Activated CD4-positive, alpha-beta T cell treated with anti-CD3 and anti-CD28 coated beads, Interleukin-2, amount 50 U/mL, for 24 hours (primary cell): ENCODE results near the gene RRAS2.
"Not testable (repeated sequence)": the region's sequence is repeated elsewhere in the genome, so short reads cannot be mapped to it uniquely, and the experiment has no call there.

Source experiments
- DNase-seq, 2 donors: peaks; one replicate each; pipeline ENCODE4 v3.0.0-alpha.2; 2020; ENCODE audit warnings: low read depth in 1 of 2, low spot score in 1 of 2

The RRAS2 gene

DNA sequence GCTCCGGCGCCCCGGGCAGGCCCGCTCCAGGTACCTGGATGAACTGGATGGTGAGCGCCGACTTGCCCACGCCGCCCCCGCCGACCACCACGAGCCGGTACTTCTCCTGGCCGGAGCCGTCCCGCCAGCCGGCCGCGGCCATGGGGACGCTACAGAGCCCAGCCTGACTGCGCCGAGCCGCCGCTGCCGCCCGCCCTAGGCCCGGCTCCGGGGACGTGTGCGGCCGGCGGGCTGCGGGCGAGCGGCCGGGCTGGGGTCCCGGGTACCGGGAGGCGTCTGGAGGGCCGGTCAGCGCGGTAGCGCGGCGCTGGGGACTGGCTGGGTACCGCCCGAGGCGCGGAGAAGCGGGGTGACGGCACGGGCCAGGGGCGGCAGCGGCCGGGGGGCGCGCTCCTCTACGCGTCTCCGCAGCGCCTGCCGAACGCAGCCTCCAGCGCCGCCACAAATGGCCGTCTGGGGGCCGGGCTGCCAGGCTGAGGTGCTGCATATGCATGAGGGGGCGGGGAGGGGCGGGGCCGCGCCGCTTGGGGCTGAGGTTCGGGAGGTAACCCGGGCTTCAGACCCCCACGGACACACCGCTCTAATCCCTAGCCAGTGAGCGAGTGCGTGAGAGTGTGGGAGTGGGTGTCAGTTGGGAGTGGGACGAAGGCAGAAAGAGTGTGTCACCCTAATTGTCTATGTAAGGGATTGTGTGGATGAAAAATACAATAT is at the start of gene RRAS2:
RRAS2 (minus strand) TSS at position 455 of the 711 bp plus-strand sequence; CDS start at position 142, 313 bp downstream.
- DNase-seq: peak; percentile 66 to 68

DNA sequence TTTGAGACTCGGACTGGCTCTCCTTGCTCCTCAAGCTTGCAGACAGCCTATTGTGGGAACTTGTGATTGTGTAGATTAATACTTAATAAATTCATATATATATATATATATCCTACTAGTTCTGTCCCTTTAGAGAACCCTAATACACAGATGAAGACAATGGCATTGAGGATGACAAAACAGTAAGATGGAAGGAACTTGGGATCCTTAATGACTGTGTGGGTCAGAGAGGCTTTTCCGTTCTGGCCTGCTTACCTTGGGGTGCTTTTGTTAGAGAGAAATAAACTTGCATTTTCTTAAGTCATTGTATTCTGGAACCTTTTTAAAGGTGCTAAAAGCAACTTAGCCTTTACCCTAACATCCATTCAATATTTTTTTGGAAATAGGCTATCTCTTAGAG is 49.6 kb upstream of the RRAS2 start:
- no peak for DNase-seq

DNA sequence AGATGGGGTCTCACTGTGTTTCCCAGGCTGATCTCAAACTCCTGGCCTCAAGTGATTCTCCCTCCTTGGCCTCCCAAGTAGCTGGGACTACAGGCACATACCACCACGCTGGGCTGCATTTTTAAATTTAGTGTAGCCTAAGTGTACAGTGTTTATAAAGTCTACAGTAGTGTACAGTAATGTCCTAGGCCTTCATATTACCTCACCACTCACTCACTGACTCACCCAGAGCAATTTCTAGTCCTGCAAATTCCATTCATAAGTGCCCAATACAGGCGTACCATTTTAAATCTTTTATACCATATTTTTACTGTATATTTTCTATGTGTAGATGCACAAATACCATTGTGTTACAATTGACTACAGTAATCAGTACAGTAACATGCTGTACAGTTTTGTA is 47.1 kb upstream of the RRAS2 start:
- DNase-seq: not testable (repeated sequence)

DNA sequence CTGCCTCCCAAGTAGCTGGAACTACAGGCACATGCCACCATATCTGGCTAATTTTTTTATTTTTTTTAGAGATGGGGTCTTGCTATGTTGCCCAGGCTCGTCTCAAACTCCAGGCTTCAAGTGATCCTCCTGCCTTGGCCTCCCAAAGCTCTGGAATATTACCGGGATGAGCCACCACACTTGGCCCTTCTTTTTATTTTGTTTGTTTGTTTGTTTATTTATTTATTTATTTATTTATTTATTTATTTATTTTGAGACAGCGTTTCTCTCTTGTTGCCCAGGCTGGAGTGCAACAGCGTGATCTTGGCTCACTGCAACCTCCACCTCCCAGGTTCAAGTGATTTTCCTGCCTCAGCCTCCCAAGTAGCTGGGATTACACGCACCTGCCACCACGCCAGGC is 44.5 kb upstream of the RRAS2 start:
- DNase-seq: not testable (repeated sequence)

DNA sequence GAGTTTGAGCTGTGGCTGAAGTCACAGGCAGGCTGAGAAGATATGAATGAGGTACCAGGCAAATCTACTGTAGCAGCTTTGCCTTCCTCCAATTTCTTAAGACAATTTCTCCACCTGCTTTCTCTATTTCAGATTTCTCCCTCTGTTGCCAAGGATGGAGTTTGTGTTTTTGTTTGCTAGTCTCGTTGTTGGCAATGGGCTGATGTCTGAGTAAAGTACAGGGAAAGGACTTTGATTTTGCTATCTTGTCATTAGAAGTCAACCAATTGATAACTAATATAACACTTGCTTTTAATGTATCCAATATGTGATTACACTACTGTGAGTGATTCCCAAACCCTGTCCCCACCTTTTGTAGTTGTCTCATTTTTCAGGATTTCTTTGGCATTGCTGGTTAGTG is 40.1 kb upstream of the RRAS2 start:
- no peak for DNase-seq

DNA sequence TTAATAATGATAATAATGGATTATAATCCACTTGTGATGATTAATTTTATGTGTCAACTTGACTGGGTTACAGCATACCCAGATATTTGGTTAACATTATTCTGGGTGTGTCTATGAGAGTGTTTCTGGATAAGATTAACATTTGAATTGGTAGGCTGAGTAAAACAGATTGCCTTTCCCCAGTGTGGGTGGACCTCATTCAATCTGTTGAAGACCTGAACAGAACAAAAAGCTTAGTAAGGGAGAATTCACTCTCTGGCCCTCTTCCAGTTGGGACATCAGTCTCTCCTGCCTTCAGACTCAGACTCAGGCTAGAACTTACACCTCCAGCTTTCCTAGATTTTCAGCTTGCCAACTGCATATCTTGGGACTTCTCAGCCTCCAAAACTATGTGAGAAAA is 37.3 kb upstream of the RRAS2 start:
- no peak for DNase-seq

DNA sequence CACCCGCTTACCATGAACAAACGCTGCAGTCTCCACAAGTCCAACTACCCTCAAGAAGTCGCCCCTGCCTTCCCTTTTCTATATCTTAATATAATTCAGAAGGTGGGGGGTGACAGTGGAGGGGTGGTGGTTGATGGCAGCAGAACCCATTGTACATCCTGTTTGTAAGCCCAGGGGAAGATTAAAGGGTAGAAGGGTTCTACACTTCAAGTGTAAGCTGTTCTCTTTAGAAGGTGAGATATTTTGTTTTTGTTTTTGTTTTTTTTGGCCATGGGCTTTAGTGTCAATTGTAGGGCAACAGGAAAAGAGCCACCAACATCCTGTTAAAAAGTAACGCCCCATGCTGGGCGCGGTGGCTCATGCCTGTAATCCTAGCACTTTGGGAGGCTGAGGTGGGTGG is 34.9 kb upstream of the RRAS2 start:
- DNase-seq: no peak

DNA sequence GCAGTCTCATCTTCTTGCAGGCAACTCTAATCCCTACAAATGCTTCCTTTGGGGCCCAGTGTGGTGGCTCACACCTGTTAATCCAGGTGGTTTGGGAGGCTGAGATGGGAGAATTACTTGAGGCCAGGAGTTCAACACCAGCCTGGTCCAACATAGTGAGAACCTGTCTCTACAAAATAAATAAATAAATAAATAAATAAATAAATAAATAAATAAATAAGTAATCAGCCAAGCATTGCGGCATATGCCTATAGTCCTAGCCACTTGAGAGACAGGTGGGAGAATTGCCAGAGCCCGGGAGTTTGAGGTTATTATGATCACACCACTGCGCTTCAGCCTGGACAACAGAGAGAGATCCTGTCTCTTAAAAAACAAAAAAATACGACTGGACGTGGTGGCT is 34.1 kb upstream of the RRAS2 start:
- DNase-seq: no peak

DNA sequence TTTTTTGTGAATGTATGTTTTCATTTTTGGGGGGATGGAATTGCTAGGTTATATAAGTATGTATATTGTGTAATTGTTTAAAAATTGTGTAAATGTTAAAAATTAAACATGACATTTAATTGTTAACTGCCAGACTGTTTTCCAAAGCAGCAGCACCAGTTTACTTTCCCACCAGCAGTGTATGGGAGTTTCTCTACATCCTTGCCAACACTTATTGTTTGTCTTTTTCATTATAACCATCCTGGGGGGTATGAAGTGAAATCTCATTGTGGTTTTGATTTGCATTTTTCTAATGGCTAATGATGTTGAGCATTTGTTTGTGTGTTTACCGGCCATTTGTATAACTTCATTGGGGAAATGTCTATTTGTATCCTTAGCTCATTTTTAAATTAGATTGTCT is 31.7 kb upstream of the RRAS2 start:
- no peak for DNase-seq

DNA sequence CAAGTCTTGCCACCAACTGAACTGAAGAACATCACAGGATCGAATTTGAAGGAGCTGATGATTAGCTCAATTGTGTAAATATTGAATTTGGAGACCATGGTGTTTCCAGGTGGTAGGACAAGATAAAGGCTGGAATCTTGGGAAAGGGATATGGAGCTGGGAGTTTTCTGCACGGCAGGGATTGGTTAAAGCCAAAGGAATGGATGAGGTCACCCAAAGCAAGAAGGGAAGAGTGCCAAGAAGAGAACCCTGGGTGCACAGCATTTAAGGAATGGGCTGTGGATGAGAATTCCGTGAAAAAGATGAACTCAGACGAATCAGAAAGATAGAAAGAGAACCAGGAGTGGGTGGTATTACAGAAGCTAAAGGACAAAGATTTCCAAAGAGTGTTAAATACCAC is 29.4 kb upstream of the RRAS2 start:
- DNase-seq: no peak

DNA sequence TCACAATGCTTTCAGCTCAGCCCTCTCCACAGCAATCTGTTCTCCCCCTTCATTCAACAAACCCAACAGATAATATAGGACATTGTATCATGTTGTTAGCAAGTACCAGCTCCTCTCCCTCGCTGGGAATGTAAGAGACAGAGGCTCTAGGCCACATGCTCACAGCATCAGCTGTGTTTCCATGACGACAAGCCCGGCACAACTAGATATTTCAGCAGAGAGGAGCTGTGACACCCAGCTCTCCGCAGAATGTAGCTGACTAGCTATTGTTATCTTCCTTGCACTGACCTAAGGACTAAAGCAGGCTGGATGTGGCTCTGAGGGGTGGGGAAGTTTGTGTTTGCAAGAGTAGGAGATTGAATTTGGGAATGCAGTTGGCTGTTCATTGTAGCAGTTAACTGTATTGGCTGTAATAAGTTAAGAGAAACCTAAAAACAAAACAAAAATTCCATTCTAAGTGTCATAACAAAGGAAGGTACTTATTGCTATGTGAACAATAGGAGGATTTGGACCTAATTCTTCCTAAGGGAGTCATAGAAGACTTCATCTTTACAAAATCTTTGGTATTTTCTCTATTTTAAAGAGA is 28.0 kb upstream of the RRAS2 start:
- no peak for DNase-seq

DNA sequence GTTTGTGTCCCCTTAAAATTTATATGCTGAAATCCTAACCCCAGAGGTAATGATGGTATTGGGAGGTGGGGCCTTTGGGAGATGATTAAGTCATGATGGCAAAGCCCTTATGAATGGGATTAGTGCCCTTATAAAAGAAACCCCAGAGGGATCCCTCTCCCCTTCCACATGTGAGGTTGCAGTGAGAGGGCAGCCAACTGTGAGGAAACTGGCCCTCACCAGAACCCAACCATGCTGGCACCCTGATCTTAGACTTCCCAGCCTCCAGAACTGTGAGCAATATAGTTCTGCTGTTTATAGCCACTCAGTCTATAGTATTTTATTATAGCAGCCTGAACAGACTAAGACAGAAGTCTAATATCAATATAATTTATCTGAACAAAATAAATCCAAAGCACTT is 27.1 kb upstream of the RRAS2 start:
- DNase-seq: no peak

DNA sequence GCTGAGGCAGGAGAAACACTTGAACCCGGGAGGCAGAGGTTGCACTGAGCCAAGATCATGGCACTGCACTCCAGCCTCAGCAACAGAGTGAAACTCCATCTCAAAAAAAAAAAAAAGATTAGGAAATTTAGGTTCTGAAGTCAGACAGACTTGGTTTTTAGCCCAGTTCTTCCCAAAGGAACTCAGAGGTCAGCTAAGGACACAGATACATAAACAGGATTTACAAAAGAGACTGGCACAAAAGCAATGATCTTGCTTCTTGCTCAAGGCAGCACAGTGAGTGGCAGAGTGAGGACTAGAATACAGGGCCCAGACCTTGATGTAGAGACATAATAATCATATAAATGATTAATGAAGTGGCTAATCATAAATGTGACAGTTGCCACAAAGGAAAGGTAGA is 25.4 kb upstream of the RRAS2 start:
- DNase-seq: no peak

DNA sequence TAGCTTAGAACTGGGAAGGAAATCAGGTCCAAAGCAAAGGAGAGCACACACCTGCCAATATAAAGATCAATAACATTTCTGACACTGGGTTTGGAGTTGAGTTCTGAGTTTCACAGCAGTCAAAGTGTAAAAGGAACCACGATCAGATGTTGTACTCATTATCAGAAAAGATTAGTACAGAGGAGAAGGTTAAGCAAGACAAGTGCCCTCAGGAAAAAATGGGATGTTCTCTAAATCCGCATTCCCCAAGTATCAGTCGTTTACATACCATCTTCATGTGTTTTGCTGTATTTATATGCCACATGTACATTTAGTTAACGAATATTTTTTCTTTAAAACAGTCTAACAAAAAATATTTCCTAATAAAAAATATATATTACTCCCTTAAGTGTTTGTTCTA is 23.0 kb upstream of the RRAS2 start:
- no peak for DNase-seq

DNA sequence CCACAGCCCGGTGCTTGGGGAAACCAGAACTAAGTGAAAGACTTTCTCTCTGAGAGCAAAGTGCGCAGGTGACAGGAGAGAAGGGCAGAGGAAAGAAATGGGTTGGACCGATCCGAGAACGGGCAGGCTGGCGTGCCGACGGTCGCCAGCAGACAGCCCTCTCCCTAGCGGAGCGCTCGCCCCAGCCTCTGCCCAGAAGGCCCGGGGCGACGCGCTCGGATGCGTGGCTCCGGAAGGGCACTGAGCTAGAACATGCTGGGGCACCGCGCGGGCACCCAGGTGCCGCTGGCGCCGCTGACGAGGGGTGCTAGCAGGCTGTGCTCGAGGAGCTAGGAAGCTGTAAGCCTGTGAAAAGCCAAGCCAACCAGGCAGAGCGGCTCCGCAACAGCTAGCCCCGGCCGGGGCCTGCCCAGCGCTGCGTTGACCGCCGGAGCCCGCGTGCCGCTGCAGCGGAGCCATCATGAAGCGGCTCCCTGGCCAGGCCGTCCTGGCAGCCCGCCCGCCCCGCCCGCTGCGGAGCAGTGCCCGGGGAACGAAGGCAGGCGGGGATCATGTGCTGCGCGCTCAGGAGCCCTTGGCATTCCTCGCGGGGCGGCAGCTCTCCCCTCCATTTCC is 22.1 kb upstream of the RRAS2 start:
- DNase-seq: peak in 1 of 2 donors; percentile 18

DNA sequence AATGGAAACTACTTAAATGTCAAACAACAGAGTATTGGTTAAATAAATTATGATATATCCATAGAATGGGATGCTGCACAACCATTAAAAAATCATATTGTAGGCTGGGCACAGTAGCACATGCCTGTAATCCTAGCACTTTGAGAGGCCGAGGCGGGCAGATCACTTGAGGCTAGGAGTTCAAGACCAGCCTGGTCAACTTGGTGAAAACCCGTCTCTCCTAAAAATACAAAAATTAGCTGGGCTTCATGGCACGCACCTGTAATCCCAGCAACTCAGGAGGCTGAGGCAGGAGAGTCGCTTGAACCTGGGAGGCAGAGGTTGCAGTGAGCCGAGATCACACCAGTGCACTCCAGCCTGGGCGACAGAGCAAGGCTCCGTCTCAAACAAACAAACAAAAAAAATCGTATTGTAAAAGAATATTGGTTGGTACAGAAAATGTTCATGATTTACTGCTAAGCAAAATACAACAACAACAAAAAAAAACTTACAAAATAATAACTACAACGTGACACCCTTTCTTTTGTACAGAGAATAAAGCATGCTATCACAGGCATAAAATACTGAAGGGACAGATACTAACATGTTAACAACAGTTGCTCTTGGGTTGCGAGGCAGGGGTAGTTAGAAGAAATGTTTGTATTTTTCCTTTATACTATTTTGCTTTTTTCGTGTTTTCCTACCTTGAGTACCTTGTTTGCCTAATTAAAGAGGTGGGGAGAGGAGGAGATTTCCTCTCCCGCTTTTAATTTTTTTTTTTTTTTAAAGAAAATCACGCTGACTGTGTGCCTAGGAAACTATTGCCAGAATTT is 21.3 kb upstream of the RRAS2 start:
- no peak for DNase-seq

DNA sequence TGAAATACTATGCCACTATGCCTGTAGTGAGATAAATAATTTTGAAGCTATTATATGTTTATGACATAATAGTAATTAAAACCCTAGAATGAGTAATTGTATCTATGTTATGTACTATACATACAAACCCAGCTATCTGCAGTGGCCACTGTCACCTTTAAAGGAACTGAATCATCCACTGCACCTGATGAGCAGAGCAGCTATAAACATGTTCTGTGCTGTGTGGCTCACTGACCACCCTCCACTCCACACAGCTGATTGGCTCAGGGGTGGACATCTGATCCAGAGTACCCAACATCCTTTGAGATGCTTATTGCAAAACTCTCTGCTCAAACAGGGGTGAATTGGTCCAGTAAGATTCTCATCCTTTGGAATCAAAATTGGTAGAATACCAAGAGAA is 19.2 kb upstream of the RRAS2 start:
- DNase-seq: no peak

DNA sequence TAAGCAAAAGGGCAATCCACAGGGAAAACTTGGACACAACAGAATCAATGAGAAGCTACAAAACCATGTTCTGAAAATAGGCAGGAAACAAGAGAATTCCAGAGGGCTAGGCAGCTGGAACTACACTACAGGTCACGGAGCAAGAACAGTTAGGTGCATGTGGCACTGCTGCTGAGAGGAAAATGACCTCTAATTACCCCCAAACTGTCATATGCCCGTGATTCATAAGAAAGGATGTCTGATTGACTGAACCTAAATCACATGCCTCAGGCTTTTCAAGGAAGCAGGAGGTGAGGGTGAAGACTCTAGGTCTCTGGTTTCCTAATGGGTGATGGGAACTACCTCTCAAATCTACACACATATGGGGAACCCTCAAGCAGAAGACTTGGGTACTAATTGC is 17.9 kb upstream of the RRAS2 start:
- no peak for DNase-seq

DNA sequence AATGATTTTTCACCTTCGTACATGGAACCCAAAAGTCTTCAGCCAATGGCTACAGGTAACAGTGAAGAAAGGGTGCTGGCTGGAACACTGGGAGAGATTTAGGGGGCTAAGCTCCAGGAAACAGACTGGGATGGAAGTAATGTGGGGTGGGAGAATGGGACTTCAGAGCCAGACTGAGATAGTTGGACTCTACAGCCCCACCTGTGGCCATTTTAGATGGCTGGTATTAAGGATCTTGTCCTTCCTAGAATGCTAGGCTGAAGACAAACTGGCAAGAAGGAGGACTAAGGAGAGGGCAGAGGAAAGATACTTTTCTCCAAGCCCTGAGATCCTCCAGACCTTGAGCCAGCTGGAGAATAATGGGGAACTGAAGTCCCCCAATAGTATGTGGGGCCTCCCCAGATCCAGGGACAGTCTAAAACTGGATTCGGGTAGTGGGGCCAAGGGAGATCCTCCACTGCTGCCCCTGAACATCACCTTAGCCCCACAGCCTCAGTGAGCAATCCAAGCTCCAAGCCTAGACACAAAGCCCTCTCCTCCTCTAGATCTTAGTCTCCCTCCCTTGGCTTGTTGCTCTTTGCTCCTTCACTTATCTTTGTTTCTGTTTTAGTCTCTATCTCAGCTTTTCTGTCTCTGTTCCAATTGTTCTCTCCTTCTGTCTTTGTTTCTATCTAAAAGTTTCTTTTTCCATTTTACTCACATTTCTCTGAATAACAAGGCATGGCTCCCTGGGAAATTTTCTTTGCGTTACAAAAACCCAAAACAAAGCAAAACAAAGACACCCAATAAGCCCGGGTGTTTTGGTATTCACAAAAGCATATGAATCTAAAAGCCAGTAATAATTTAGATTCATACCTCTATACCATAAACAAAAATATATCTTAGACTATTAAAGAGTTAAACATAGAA is 16.2 kb upstream of the RRAS2 start:
- DNase-seq: no peak

DNA sequence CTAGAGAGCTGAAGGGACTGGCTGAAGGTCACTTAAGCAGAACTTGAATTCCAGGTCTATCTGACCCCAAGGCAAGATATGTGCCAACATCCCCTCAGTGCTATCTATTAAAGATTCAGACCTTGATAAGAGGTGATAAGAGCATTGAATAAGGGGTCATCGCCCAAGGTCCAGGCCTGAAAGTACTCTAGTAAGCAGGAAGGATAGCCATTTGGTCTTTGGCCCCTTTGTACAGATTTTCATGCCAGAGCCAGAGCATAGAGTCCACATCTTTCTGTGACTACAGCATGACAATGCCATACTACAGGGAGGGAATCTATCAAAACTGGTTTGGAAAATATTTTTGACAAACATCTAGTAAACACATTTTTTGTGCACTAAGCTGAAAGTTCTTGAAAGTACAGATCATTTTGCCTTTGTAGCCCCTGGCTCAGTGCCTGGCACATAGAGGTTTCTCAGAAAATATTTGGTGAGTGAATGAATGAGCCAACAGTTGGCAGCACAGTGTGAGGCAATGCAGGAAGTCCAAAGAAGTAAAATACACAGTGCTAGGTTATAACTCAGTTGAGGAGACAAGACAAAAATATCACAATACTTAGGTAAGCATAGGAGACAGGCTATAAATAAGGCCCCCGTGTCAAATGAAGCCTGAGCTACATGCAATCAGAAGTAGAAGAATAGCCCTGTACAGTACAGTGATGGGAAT is 15.1 kb upstream of the RRAS2 start:
- no peak for DNase-seq
